ENCODE results near the gene SOX13.
A peak's percentile ranks its signal among the peaks of the same experiment; 100 is the strongest.

Gene SOX13

DNA sequence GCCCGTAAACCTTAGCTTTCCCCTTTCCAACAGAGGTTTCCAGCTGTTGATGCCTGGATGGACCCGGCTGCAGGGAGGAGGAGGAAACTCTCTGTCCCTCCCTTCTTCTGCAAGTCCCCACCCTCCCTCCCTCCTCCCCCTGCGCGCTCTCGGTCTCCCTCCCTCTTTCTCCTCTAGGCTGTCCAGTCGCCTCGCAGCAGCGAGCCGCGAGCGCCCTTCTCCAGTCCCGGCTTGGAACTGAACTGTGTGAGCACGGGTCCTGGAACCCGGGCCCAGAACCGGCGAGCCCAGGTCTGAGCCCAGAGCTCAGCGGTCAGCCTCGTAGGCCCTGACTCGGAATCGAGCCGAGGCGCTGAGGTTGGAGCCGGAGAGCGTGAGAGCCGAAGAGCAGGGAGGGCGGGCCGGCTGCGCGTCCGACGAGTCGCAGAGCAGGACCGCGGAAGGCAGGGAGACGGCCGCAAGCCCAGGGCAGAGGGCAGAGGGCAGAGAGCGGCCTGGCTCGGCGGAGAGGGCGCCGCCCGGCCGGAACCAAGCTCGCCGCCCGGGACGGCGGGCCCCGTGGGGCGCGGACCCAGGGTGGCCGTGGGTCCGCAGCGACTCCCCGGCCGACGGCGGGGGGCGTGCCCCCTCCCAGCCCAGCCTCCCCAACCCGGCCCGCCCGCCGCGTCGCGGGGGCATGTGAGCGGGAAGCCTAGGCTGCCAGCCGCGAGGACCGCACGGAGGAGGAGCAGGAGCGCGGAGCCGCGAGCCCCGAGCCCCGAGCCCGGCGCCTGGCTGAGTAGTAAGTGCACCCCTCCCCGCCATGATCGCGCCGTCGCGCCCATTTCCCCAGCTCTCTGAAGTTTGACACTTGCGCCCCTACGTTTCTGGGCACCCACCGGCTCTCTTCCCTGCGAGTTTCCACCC is at the start of gene SOX13:
SOX13 (plus strand) TSS at position 185 of the 906 bp plus-strand sequence. CDS start 39,801 bp downstream, outside the sequence.
- TF ChIP-seq, protein P1, sequence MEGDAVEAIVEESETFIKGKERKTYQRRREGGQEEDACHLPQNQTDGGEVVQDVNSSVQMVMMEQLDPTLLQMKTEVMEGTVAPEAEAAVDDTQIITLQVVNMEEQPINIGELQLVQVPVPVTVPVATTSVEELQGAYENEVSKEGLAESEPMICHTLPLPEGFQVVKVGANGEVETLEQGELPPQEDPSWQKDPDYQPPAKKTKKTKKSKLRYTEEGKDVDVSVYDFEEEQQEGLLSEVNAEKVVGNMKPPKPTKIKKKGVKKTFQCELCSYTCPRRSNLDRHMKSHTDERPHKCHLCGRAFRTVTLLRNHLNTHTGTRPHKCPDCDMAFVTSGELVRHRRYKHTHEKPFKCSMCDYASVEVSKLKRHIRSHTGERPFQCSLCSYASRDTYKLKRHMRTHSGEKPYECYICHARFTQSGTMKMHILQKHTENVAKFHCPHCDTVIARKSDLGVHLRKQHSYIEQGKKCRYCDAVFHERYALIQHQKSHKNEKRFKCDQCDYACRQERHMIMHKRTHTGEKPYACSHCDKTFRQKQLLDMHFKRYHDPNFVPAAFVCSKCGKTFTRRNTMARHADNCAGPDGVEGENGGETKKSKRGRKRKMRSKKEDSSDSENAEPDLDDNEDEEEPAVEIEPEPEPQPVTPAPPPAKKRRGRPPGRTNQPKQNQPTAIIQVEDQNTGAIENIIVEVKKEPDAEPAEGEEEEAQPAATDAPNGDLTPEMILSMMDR (IDR thresholded peaks at IDR 0.05) = peak; percentile 35; the same call in 1 of the 2 replicates

DNA sequence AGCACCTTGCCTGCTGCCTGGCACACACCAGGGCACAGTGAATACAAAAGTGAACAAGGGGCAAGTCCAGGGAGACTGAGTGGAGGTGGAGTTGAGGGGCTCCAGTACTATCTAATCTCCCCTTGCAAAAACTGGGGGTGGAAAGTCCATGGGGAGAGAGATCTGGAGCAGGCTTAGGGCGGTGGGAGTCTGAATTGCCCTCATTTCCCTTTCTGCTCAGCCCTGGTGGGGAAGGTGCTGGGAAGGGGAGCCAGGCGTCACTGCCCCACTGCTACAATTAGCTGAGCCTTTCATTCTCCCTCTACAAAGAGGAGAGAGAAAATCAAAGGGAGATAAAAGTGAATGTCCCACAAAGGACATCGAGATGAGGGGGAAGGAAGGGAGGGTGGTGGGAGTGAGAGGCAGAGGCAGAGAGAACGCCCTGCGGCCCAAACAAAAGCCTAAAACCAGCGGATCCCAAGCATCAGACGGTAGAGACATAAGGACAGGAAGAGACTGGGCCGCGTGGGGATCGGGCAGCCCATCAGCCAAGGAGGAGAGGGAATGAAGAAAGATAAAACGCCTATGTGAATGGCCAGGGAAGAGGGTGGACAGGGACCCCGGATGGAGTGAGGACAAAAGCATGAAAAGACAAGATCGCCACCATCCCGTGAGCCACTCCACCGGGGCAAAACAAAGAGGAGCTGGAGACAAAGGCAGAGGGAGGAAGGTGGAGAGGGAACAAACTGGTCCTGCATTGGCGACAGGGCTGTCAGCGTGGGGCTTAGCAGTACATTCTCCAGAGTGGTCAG is 46.8 kb upstream of the SOX13 start:
- TF ChIP-seq, protein P1 (IDR thresholded peaks at IDR 0.05) = no peak

DNA sequence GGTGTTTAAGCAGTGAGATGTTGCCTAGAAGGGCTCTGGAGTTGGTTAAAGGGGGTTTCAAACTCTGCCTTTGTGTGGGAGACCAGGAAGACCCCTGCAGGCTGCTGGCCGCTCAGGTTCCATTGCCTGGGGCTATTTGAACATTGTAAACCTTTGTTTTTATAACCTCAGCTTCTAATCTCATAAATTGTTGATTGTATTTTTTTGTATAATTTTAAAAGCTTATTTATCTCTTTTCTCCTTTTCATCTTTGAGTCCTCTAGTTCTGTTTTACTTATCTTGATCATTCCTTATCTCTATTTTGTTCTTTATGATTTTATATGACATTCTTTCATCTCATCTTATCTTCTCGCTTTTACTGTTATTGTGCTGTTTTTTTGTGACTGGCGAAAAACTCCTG is 45.5 kb upstream of the SOX13 start:
- TF ChIP-seq, protein P1 (IDR thresholded peaks at IDR 0.05) = no peak

DNA sequence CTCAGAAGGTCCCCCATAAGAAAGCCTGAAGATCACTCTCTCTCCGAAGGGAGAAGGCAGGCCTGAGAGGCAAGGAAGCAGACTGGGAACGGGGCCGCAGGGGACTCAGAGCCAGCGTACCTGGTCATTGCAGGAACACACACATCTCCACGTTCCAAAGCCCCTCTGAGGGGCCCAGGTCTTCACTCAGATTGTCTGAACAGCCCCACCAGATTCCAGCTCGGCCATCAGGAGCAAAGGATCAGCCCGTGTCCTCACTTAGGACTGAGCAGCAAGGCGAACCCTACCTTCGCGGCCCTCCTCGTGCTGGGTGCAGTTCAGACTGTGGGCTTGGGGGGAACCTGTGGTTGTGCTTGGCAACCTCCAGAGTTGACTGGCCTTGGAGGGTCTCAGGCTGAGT is 43.9 kb upstream of the SOX13 start:
- TF ChIP-seq, protein P1 (IDR thresholded peaks at IDR 0.05) = no peak

DNA sequence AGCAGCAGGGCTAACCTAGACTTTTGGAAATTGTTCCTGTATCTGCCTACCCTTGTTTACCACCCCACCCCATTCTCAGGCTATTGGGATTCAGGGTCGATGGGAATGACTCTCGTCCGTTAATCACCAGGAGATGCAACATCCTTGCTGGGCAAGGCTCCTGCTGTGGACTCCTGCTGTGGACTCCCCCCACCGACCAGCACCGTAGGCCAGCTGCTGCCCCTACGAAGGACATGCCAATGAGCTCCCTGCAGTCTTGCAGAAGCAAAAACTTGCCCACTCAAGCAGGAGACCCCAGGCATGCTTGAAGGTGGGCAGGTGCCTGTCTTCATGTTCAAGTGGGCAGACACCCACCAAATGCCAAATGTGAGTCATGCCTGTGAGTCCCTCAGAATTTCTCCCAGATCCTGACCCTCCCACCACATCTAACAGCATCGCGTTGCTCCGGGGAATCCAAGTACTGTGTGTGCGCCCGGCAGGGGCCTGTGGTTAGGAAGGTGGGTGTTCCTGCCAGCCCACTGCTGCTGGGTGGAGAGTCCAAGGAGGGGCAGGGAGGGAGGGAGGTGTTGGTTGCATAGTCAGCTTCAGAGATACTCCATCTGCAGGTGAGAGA is 41.7 kb upstream of the SOX13 start:
- TF ChIP-seq, protein P1 (IDR thresholded peaks at IDR 0.05) = no peak

DNA sequence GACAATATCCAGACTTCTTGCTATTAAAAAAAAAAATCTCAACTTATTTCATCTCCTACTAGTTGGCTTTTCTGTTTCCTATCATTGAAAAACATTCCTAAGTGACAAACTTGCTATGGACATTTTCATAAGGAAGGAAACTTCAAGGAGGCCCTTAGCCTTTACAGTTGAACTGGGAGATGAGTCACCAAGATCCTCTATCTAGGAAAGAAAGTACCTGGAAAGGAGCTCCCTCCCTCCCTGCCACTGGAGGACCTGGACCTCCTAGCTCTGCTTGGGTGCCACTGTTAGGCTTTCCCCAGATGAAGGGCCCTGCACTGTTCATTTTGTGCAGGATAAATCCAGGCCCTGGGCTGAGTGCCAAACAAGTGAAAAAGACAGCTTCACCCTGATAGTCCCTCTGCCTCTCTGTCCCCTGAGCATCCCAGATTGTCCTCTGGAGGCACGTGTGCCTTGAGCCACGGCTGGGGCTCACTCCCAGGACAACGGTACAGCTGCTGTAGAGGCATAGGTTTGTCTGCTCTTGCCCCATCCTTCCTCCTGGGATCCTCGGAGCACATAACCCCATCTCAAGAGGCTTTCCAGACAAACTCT is 40.2 kb upstream of the SOX13 start:
- TF ChIP-seq, protein P1 (IDR thresholded peaks at IDR 0.05) = no peak

DNA sequence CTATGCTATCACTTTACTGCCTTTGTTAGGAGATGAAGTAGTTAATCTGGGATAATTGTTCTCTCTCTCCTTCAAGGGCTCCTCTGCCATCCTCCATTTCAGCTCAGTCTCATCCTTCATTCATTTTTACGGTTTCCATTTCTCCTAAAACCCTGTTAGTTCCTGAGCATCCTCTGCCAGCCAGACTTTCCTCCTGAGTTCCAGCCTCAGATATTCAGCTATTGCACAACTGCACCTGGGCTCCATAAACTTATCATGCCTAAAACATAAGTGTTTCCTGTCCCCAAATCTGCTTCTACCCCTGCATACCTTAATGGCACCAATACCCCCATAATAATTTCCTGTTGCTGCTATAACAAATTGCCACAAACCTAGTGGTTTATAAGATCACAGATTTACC is 39.6 kb upstream of the SOX13 start:
- TF ChIP-seq, protein P1 (IDR thresholded peaks at IDR 0.05) = no peak
